Stimulated activated CD4-positive, alpha-beta T cell treated with anti-CD3 and anti-CD28 coated beads, TNF-alpha, amount 100 ng/mL, for 48 hours (primary cell): ENCODE data around the gene CTXN1.
A peak's percentile ranks its signal among the peaks of the same experiment; 100 is the strongest.
"Not testable (repeated sequence)": the region's sequence is repeated elsewhere in the genome, so short reads cannot be mapped to it uniquely, and the experiment has no call there.

Experiments used
- DNase-seq, 3 donors: peaks; one replicate each; pipeline ENCODE4 v3.0.0-alpha.2; 2020; ENCODE audit warnings: low read depth in 3 of 3

Gene CTXN1

DNA sequence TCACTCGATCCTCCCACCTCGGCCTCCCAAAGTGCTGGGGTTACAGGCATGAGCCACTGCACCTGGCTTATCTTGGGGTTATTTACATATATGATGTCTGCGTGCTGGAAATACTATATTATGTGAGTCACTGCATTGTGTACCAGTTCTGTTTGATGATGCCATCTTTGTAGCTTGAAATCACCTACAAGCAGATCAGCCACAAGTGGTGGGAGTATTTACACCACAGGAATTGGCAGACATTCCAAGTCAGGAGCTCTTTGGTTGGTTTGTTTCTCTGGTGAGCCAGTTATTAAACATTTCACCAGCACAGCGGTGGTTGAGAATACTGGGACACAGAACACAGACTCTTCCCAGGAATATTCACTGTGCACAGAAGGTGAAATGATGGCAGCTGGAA, 22.0 kb upstream of the CTXN1 start:
- DNase-seq: no peak

DNA sequence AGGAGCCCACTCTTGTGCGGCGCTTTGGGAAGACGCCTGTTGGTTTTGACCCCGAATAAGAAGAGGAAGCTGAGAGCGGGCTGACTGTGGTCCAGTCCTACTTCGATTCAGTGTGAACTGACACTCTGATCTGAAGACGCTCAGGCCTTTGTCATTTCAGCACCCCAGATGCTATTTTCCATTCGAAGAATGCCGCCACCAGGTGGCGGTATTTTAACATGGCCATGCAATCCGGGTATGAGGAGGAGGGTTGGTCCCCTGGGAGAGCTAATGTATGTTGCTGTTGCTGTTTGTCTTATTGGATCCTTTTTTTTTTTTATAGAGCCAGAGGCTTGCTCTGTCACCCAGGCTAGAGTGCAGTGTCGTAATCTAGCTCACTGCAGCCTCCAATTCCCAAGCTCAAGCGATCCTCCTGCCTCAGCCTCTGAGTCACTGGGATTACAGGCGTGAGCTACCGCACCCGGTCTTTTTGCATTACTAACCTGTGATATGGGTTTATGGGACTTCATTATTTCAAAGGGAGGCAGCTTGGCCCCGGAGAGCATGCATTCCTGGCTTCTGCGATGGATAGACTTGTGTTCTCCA, 18.3 kb upstream of the CTXN1 start:
- DNase-seq: peak; percentile 74 to 83 (median 79)

DNA sequence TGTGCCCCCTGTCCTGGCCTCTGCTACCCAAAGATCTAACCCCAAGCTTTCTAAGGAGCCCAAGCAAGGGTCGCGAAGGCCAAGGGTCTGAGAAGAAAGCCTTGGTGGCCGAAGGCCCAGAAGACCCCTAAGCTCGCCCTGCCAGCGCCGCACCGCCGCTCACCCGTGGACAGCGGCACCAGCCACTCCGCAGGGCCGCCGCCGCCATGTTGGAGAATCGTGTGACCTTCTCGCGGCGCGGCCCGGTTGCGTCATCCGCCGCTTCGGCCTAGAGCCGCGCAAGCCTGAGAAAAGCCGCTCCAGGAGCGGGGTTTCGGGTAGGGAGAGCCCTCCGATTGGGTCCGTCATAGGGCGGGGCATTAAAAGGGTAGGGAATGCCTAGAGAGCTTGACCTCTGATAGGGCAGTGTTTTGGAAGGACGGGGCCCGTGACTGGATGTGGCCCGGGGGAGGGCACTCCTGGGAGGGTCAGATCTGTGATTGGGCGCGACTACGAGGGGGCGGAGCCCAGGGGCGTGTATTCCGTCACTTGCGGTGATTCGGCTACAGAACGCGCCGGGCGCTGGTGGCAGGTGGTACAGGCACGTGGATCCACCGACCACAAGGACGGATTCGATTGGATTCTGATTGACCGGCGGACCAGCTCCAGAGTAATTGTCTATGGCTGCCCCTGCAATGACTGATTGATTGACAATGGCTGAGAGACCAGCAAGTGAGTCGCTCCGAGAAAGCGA, 17.7 kb upstream of the CTXN1 start, which contains the start of gene TIMM44:
TSS of gene TIMM44 (minus strand) at position 223 of the 733 bp plus-strand sequence. CDS start at position 208, 15 bp downstream.
- peak; percentile 96 to 99 (median 97) for DNase-seq

DNA sequence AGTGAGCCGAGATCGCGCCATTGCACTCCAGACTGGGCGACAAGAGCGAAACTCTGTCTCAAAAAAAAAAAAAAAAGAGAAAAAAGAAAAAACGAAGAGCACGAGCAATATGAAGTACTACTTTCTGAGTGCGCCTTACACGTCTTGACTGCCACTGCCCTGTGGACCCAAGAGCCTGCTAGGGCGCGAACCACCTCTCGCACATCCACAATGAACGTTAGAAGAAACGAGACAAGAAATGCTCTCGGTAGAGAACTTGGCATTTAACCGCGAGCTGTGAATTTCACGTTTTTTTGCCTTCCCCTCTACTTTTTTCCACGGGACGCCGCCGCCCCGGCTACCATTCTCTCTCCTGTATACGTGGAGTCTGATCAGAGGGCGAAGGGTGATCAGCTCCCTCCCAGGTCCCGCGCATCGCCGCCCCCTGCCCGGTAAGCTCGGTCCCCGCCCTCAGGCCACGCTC, 17.1 kb upstream of the CTXN1 start:
- DNase-seq: no peak

- DNase-seq: no peak
Measured at GRCh38 chr19:7941895-7942596, 16.1 kb upstream of the CTXN1 start.

- DNase-seq: no peak
Measured at GRCh38 chr19:7940841-7941240, 14.9 kb upstream of the CTXN1 start.

DNA sequence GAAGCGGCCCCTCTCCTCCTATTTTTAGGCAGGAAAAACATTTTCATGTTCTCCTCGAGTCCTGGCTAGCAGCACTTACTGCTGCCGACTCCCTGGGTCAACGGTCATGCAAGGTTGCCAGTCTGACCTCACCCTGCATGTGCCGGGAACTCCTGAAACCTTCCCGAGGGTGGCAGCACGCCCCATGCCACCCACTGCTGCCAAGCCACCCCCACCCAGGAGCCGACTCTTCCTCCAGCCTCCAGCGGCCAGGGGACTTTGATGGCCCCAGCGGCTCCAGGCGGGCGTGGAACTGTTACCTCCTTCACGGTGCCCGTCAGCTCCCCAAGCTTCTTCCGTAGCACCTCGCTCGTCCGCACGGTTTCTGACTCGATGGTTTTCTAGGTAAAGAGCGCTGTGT, 8.8 kb upstream of the CTXN1 start:
- no peak for DNase-seq

DNA sequence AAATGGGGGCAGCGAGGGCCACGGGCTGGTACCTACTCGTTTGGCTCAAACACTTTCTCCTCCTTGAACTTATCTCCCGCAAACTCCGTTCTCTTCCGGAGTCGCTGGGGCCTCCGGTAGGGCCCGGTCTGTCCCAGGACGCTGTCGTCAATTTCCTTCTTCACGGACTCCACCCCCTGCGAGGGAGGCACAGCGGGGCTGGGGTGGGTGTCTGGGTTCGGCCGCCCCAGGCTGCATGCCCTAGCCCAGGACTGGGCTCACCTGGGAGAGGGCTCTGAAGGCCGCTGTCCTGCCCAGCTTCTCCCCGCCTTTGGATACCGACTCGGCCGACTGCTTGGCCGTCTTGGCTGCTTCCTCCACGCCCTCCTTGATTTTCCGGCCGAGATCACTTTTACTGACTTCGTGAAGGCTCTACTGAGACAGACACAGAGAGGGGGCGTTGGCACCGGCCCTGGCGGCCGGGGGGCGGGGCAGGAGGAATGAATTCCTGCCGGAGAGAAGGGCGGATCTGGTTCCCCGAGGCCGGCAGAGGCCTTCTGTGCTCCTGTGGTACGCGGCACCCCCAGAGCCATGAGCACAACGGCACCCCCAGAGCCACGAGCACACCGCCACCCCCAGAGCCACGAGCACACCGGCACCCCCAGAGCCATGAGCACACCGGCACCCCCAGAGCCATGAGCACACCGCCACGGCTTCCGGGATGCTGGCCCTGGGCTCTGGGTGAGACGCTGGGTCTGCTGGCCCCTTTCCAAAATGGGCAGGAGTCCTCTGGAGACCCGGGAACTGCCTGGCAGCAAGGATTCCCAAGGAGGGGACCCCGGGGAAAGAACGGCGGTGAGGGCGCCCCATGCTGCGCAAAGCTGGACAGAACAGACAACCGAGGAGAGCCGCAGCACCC, 8.1 kb upstream of the CTXN1 start:
- no peak for DNase-seq

GRCh38 chr19:7933411-7933810, 7.5 kb upstream of the CTXN1 start:
- no peak for DNase-seq

- DNase-seq: no peak
Measured at GRCh38 chr19:7932930-7933300, 7.0 kb upstream of the CTXN1 start.

GRCh38 chr19:7932276-7932929, 6.5 kb upstream of the CTXN1 start:
- DNase-seq: no peak

GRCh38 chr19:7931221-7932061, 5.5 kb upstream of the CTXN1 start:
- DNase-seq: no peak

GRCh38 chr19:7930765-7931164, 4.8 kb upstream of the CTXN1 start:
- no peak for DNase-seq

DNA sequence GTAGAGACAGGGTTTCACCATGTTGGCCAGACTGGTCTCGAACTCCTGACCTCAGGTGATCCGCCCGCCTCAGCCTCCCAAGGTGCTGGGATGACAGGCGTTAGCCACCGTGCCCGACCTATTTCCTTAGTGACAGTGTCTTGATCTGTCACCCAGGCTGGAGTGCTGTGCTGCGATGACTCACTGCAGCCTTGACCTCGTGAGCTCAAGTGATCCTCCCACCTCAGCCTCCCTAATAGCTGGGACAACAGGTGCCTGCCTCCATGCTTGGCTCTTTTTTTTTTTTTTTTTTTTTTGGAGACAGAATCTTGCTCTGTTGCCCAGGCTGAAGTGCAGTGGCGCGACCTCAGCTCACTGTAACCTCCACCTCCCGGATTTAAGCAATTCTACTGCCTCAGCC, 4.1 kb upstream of the CTXN1 start:
- DNase-seq: not testable (repeated sequence)

GRCh38 chr19:7928741-7929701, 3.1 kb upstream of the CTXN1 start:
- peak in 1 of 3 donors; percentile 55 for DNase-seq

DNA sequence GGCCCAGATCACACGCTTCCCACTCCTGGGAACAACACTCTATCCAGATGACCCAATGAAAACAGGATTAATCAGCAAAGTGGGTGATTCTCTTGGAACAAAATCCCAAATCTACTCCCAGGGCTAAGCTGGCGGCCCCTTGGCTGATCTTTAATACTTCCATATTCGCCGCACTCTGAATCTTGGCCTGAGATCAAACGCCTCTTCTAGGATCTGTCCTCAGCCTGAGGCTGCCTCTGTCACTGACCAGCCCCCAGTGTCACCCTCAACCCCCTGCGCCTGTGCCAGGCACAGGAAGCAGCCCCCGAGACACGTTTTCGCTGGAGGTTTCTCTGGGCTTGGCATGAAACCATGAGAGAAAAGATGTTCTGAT, 2.4 kb upstream of the CTXN1 start:
- no peak for DNase-seq

GRCh38 chr19:7927605-7928333, 1.8 kb upstream of the CTXN1 start:
- DNase-seq: no peak
